CD14-positive monocyte (primary cell): Measurements from ENCODE around the gene RPS6KA4. TPM values are rescaled to one million over a fixed set of nuclear protein-coding genes. Genes with fewer than 3 reads are reported as not detected.
"Not testable (repeated sequence)": the region's sequence is repeated elsewhere in the genome, so short reads cannot be mapped to it uniquely, and the experiment has no call there.

Experiments used
- DNase-seq, 3 donors: peaks; one replicate each; pipeline ENCODE4 v3.0.0-alpha.2; 2011 to 2022
- H2AFZ ChIP-seq: 2 replicates; pipeline ENCODE4 v1.6.0; 2012; ENCODE audit warnings: mild to moderate bottlenecking, low read depth, low read length, inconsistent platforms; ENCODE audit not compliant: insufficient read depth, poor library complexity, severe bottlenecking
- H3K27ac ChIP-seq, 2 donors: 1 replicate in 1 of 2; 2 replicates in 1 of 2; pipeline ENCODE4 v1.5.1; 2012 to 2013; ENCODE audit warnings: low read length in 2 of 2, control low read depth in 1 of 2, inconsistent platforms in 1 of 2, low read depth in 1 of 2, mild to moderate bottlenecking in 1 of 2
- H3K27me3 ChIP-seq, 2 donors: one replicate each; pipeline versions ENCODE4 v1.6.0 to v1.6.1; 2011 to 2013; ENCODE audit warnings: low read length in 2 of 2; ENCODE audit not compliant: control insufficient read depth in 2 of 2, insufficient read depth in 2 of 2
- H3K36me3 ChIP-seq, 2 donors: replicated peaks in 1 of 2; 1 replicate in 1 of 2; 2 replicates in 1 of 2; pipeline versions ENCODE4 v1.5.1 to v1.6.1; 2012 to 2013; ENCODE audit warnings: low read length in 2 of 2, control low read depth in 1 of 2, inconsistent platforms in 1 of 2, mild to moderate bottlenecking in 1 of 2; ENCODE audit not compliant: insufficient read depth in 2 of 2, control insufficient read depth in 1 of 2
- H3K4me1 ChIP-seq, 2 donors: 1 replicate in 1 of 2; 2 replicates in 1 of 2; pipeline versions ENCODE4 v1.5.1 to v1.6.1; 2012 to 2013; ENCODE audit warnings: low read length in 2 of 2, control low read depth in 1 of 2, inconsistent platforms in 1 of 2, mild to moderate bottlenecking in 1 of 2, moderate library complexity in 1 of 2; ENCODE audit not compliant: insufficient read depth in 2 of 2, control insufficient read depth in 1 of 2
- H3K4me2 ChIP-seq: replicated peaks from 2 replicates; pipeline ENCODE3; 2012; ENCODE audit warnings: low read length, moderate library complexity, mild to moderate bottlenecking; ENCODE audit not compliant: poor library complexity, severe bottlenecking; ENCODE audit errors: extremely low read depth
- H3K4me3 ChIP-seq, 3 experiments: fragments of 200-600 bp in 1 of 3; sonication (generic) in 1 of 3; replicated peaks in 1 of 3; 1 replicate in 2 of 3; 2 replicates in 1 of 3; pipeline ENCODE4 v1.5.1; 2011 to 2013; ENCODE audit warnings: low read length in 3 of 3, mild to moderate bottlenecking in 3 of 3, control low read depth in 2 of 3, low read depth in 2 of 3, inconsistent platforms in 1 of 3, moderate library complexity in 1 of 3
- H3K79me2 ChIP-seq: 2 replicates; pipeline ENCODE4 v1.6.0; 2012; ENCODE audit warnings: mild to moderate bottlenecking, control low read depth, inconsistent platforms, low read length, moderate library complexity; ENCODE audit not compliant: insufficient read depth
- H3K9ac ChIP-seq: 2 replicates; pipeline ENCODE4 v1.6.0; 2017; ENCODE audit warnings: low read length, mild to moderate bottlenecking; ENCODE audit not compliant: insufficient read depth, poor library complexity, severe bottlenecking
- H3K9me3 ChIP-seq, 2 donors: replicated peaks in 1 of 2; 1 replicate in 1 of 2; 2 replicates in 1 of 2; pipeline versions ENCODE4 v1.5.1 to v1.6.1; 2012 to 2013; ENCODE audit warnings: low read length in 2 of 2, control low read depth in 1 of 2; ENCODE audit not compliant: control insufficient read depth in 1 of 2, insufficient read depth in 1 of 2
- H4K20me1 ChIP-seq: 2 replicates; pipeline ENCODE4 v1.6.0; 2012; ENCODE audit warnings: mild to moderate bottlenecking, low read length, control low read depth, moderate library complexity; ENCODE audit not compliant: insufficient read depth
- H3K27ac Mint-ChIP-seq, 7 donors: one replicate each; pipeline ENCODE4 v1.8.0; 2020; ENCODE audit warnings: mild to moderate bottlenecking in 7 of 7, mixed read lengths in 7 of 7, moderate library complexity in 6 of 7, inconsistent platforms in 2 of 7
- H3K27me3 Mint-ChIP-seq, 3 donors: one replicate each; pipeline ENCODE4 v1.8.0; 2021 to 2022; ENCODE audit warnings: low read depth in 3 of 3, mild to moderate bottlenecking in 3 of 3, mixed read lengths in 3 of 3, moderate library complexity in 3 of 3, inconsistent platforms in 1 of 3
- H3K36me3 Mint-ChIP-seq, 2 donors: one replicate each; pipeline ENCODE4 v1.8.0; 2020; ENCODE audit warnings: mixed read lengths in 2 of 2, inconsistent platforms in 1 of 2, mild to moderate bottlenecking in 1 of 2
- H3K4me1 Mint-ChIP-seq: one replicate; pipeline ENCODE4 v1.8.0; 2020; ENCODE audit warnings: mild to moderate bottlenecking, mixed read lengths
- H3K4me3 Mint-ChIP-seq, 2 donors: one replicate each; pipeline ENCODE4 v1.8.0; 2020; ENCODE audit warnings: mild to moderate bottlenecking in 2 of 2, mixed read lengths in 2 of 2, moderate library complexity in 1 of 2
- H3K9me3 Mint-ChIP-seq, 7 donors: one replicate each; pipeline ENCODE4 v1.8.0; 2020 to 2022; ENCODE audit warnings: mixed read lengths in 7 of 7, mild to moderate bottlenecking in 6 of 7, moderate library complexity in 6 of 7, inconsistent platforms in 2 of 7
- CTCF ChIP-seq: fragments of 200-600 bp; IDR thresholded peaks from one replicate; pipeline ENCODE4 v1.8.0; 2022; ENCODE audit warnings: antibody characterized with exemption, mild to moderate bottlenecking
- WGBS: methylation state at CpG from one replicate; pipeline ENCODE4 v1.1.5; 2013; ENCODE audit warnings: missing lambda C conversion rate; ENCODE audit not compliant: insufficient coverage; 5-methylcytosine and 5-hydroxymethylcytosine counted together
- intact Hi-C, 2 donors: fragments of 100-400 bp; cut with micrococcal nuclease; formaldehyde crosslinking; loops; one replicate each; pipeline versions ENCODE4 v1.15.0 to v1.15.1; 2023
- polyA plus RNA-seq, 3 donors: library from polyadenylated mRNA; depleted of rRNA in 1 of 3; unstranded in 2 of 3; stranded (reverse) in 1 of 3; fragments of 300-500 nt in 2 of 3; fragments of >200 nt in 1 of 3; fragmentation: Illumina TruSeq in 2 of 3; gene quantifications; 1 replicate in 2 of 3; 2 replicates in 1 of 3; pipeline ENCODE4 v1.2.3, GENCODE V29; 2012 to 2021

The RPS6KA4 gene
- polyA plus RNA-seq, 3 donors: 16.2 to 110 (median 24.5) TPM

- H3K27ac ChIP-seq: no peak overlapping the region
- H3K4me3 ChIP-seq: no peak overlapping the region
- Mint-ChIP-seq H3K4me3 (no peak overlapping the region), H3K27me3 (peaks cover 0 to 1% (median 0%) of the 10 kb centered on the region in 3 donors), H3K27ac (no peak overlapping the region), H3K9me3 (peaks cover 6 to 18% (median 11%) of the 10 kb centered on the region in 7 donors), H3K4me1 (peaks cover 16% of the 10 kb centered on the region), H3K36me3 (peaks cover 0 to 3% of the 10 kb centered on the region in 2 donors)
- H3K9ac ChIP-seq: no peak overlapping the region
- H2AFZ ChIP-seq: no peak overlapping the region
- 64% methylated on average over 1 of the region's 9 CpGs for WGBS
- DNase-seq: no peak
- H3K36me3 ChIP-seq: no peaks in the 10 kb centered on the region
- TF ChIP-seq CTCF: no peak
- no peaks in the 10 kb centered on the region for H4K20me1 ChIP-seq
- no peaks in the 10 kb centered on the region for H3K27me3 ChIP-seq
- peaks cover 1 to 8% of the 10 kb centered on the region in 2 donors for H3K9me3 ChIP-seq
- H3K4me1 ChIP-seq: peaks cover 3% of the 10 kb centered on the region in 2 donors
- no peak overlapping the region for H3K4me2 ChIP-seq
- intact Hi-C loops: no loop called here
- H3K79me2 ChIP-seq: no peaks in the 10 kb centered on the region
These were observed 57.2 kb downstream of the RPS6KA4 start for GRCh38 chr11:64415996-64416728.

DNA sequence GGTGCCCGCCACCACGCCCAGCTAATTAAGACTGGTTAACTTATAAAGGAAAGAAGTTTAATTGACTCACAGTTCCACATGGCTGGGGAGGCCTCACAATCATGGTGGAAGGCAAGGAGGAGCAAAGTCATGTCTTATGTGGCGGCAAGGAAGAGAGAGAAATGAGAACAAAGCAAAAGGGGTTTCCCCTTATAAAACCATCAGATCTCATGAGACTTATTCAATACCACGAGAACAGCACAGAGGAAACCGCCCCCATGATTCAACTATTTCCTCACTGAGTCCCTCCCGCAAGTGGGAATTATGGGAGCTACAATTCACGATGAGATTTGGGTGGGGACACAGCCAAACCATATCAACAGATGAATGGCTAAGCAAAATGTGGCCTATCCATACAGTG, 59.3 kb downstream of the RPS6KA4 start:
- H3K79me2 ChIP-seq, H3K27ac Mint-ChIP-seq, DNase-seq, H3K4me3 Mint-ChIP-seq, H3K27me3 Mint-ChIP-seq, H2AFZ ChIP-seq, H3K4me1 ChIP-seq, H4K20me1 ChIP-seq, H3K36me3 Mint-ChIP-seq, H3K9ac ChIP-seq, H3K27ac ChIP-seq, intact Hi-C loops, H3K27me3 ChIP-seq, H3K4me3 ChIP-seq, H3K4me2 ChIP-seq, H3K36me3 ChIP-seq: not testable (repeated sequence)
- WGBS: 100% methylated on average over 1 of the region's 7 CpGs
- H3K4me1 Mint-ChIP-seq: peaks cover 11% of the 10 kb centered on the region
- peaks cover 15 to 37% (median 25%) of the 10 kb centered on the region in 7 donors for H3K9me3 Mint-ChIP-seq
- H3K9me3 ChIP-seq: peaks cover 16% of the 10 kb centered on the region in 2 donors
